Skin of body (tissue), 2 donors: ENCODE results near the gene ACY1. TPM values are rescaled to one million over a fixed set of nuclear protein-coding genes. Genes with fewer than 3 reads are reported as not detected.
"Not testable (repeated sequence)": the region's sequence is repeated elsewhere in the genome, so short reads cannot be mapped to it uniquely, and the experiment has no call there.

ENCODE experiments used
- DNase-seq: peaks from one replicate; lab custom pipeline; 2025; lab: John Stamatoyannopoulos, UW
- total RNA-seq: library from RNA; depleted of rRNA; stranded (reverse); fragments of >200 nt; gene quantifications from one replicate; pipeline ENCODE4 v1.2.3, GENCODE V29; 2014

Gene ACY1
- total RNA-seq, 1 donor from 2014 or later, result 18.0 TPM

GRCh38 chr3:52023860-52024764 lies 40.8 kb downstream of the ACY1 start:
- no peak for DNase-seq

DNA sequence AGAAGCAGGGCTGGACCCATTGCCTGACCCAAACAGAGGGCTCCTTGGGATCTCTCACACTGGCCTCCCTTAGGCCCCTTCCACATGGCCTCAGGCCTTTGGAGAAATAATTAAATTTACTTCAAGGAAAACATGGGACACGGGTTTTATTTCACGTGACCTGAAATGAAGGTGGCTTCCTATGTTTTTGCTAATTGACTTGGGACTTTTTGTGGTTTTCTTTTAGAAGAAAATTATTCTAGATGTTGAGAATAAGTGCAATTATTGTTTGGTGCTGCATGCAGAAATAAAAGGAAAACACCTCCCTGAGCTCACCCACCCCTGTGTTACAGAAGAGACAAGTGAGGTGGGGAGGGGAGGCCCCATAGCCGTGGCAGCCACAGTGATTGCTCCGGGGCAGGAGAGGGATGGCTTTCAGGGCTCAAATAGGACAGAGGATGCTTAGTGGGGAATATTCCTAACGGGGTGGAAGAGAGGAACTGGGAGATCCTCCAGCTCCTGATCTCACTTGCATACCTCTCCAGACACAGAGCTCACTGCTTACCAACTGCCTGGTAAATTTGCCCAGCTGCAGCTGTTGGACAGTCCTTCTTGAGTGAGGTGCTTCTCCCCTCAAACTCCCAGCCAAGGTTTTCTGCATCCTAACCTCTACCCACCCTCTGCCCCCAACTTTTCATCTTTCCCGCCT lies 41.6 kb downstream of the ACY1 start:
- DNase-seq, result no peak

GRCh38 chr3:52025453-52025852 lies 42.1 kb downstream of the ACY1 start:
- no peak for DNase-seq

DNA sequence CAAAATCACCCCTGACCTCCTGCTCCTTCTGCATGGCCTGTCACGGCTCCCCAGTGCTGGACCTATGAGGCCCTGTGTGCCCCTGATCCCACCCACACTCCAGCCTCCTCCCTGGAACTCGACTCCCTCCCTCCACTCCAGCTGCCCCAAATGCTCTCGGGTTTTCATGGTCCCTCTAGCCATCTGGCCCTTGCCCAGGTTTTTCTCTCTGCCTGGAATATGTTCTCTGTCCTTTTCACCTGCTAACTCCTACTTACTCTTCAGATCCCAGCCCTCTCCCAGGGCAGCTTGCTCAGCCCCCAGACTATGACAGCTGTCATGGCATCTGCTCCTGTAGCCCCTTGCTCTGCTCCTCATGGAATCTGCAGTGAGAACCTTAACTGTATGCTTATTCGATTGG lies 42.7 kb downstream of the ACY1 start:
- no peak for DNase-seq

- DNase-seq, result no peak
These were observed 45.2 kb downstream of the ACY1 start for GRCh38 chr3:52028572-52028971.

- DNase-seq, result no peak
These were observed 45.7 kb downstream of the ACY1 start for GRCh38 chr3:52029053-52029452.

DNA sequence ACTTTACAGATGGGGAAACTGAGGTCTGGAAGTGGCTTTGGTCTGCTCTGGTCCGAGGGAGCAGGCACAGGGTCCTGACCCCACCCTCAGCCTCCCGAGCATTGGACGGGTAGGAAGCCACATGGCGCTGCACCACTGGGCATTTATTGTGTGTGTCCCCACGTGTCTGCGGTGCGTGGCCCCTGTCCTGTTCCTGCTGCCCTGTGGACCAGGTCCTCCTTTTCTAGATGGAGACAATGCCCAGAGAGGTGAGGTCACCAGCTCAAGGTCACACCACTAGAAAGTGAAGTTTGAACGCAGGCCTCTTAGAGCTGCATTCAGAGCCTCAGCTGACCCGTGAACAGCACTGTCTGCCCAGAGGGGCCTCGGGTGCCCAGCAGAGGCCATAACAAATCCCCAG lies 46.2 kb downstream of the ACY1 start:
- no peak for DNase-seq

- no peak for DNase-seq
These were observed 47.5 kb downstream of the ACY1 start for GRCh38 chr3:52030714-52031310.

- no peak for DNase-seq
These were observed 48.6 kb downstream of the ACY1 start for GRCh38 chr3:52031896-52032295.

GRCh38 chr3:52032702-52033408 lies 49.5 kb downstream of the ACY1 start:
- no peak for DNase-seq

DNA sequence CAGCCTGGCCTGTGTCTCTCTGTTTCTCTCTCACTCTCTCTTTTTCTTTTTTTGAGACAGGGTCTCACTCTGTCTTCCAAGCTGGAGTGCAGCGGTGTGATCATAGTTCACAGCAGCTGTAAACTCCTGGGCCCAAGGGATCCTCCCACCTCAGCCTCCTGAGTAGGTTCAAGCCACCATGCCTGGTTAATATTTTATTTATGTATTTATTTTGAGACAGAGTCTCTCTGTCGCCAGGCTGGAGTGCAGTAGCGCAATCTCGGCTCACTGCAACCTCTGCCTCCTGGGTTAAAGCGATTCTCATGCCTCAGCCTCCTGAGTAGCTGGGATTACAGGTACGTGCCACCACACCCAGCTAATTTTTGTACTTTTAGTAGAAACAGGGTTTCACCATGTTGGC lies 50.4 kb downstream of the ACY1 start:
- not testable (repeated sequence) for DNase-seq

DNA sequence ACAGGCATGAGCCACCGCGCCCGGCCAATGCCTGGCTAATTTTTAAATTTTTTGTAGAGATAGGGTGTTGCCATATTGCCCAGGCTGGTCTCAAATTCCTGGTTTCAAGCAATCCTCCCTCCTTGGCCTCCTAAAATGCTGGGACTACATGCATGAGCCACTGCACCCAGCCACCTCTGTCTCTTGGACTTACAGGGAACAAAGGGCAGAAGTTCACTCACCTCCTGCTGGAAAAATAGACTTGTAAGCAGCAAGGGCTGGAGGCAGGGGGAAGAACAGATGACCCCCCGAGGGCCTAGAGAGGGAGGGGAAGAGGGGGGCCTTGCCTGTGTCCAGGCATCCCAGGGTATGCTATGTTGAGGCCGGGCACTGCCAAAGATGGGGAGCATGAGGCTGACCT lies 50.9 kb downstream of the ACY1 start:
- DNase-seq, result no peak

DNA sequence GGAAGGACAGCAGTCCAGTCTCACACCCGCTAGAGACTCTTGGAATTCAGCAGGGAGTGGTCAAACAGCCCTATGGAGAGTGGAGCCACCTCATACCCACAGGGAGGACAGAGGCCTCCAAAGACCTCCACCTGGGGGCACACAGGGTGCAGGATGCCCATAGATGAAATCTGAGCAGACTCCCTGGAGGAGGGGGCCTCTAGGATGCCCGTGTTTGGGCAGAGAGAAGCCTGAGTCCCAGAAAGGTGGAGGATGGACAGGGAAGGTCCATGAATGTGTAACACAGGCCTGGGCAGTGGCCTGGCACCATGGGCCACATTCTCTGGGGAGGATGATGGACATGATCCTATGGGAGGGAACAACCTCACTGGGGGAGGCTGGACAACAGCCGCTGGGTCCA lies 51.3 kb downstream of the ACY1 start:
- no peak for DNase-seq

DNA sequence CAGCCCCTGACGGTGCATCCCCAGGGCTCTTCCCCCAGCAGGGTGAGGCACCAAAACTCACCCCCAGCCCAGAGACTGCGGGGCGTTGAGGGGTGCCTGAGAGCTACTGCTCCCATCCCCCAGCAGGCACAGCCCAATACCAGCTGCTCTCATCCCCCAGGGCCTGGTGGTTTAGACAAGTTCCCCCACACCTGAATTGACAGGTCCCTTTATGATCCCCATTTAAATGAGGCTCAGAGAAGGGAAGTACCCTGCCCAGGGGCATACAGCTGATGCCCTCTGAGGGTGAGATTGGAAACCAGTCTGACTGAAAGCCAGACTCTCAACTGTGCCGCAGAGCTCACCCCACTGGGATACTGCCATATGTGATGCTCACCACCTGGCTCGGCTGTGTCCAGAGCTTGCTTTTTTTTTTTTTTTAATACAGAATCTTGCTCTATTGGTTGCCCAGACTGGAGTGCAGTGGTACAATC lies 52.9 kb downstream of the ACY1 start:
- DNase-seq, result no peak

GRCh38 chr3:52036829-52037228 lies 53.5 kb downstream of the ACY1 start:
- DNase-seq, result no peak

GRCh38 chr3:52037291-52037690 lies 54.0 kb downstream of the ACY1 start:
- no peak for DNase-seq

DNA sequence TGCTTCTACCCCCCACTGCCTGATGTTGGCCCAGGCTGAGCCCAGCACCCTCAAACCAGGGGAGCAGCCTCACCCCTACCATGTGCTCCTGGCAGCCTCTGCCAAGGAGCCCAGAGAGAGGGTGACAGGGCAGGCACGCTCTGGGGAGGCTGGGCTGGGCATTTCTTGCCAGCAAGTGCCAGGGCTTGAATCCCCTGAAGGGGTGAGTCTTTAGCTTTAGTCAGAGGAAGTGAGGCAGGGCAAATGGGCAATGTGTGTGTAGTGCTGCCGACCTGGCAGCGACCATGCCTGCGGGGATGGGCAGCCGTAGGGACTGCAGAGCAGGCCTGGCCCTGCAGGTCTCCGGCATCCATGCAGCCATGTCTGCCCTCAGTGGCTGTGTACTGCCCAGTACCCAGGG lies 54.9 kb downstream of the ACY1 start:
- DNase-seq, result no peak
